NCI-H187 treated with DMSO at 0.1 percent for 48 hours (cell line): ENCODE measurements around the gene SLC35F3.

Experiments
- DNase-seq: peaks from one replicate; lab custom pipeline; 2025; lab: John Stamatoyannopoulos, UW

Gene SLC35F3

DNA sequence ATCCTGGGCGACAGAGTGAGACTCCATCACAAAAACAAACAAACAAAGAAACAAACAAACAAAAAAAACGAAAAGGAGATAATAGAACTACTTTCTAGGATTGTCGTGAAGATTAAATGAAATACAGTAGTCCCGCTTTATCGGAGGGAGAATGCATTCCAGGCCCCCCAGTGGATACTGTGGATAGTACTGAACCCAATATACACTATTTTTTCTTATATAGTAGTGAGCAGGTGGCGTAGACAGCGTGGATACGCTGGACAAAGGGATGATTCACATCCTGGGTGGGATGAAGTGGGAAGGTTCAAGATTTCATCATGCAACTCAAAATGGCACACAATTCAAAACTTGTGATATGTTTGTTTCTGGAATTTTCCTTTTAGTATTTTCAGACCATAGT lies 8.0 kb downstream of the SLC35F3 start:
- no peak for DNase-seq

DNA sequence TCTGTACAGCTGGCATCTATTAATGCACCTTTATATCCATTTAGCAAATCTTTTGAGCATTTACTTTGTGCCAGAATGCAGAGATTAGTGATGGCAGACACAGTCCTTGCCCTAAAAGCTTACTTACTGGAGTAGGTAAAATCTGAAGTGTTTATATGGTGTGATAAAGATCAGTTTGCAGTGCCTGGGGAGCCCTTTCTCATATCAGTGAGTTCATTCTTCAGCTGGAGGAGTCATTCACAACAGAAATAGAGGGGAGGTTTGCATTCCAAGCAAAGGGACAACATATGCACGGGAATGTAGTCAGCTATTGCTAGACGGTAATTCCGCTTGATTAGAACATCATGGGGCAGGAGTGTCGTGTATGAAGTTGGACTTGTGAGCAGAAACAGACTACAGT lies 8.4 kb downstream of the SLC35F3 start:
- DNase-seq = no peak

DNA sequence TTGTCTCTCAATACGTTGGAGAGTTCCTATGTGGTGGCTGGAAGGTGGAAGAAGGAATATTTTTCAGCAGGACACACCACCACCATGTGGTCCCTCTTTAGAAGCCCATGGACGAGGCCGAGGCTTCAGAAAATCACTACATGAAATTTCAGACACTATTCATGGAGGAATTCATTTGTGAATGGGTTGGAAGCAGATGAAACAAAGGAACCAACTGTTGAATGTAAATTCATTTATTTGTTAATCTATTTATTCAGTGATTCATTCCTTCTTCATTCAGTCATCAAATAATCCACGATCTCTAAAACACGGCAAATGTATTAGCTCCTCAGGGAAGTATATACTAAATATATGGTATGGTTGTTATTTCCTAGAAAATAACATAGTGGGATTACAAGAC lies 12.2 kb downstream of the SLC35F3 start:
- no peak for DNase-seq

GRCh38 chr1:233919786-233920185 lies 15.3 kb downstream of the SLC35F3 start:
- DNase-seq = no peak

DNA sequence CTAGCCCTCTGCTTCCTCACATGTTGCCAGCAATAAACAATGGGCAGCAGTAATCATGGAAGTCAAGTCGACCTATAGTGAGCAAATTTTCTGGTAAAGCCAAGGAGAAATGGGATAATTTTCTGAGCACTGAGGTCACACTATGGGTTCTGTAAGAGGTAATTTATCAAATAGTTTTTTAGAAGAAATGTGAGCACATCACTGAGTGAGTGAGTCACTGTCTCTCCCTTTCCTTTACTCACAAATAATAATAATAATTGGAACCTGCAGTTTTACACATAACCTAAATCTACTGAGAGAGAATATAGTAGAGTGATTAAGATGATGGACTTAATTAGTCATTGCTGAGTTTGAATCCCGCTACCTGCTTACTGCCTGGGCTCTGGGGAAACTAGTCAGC lies 23.6 kb downstream of the SLC35F3 start:
- no peak for DNase-seq

GRCh38 chr1:233933339-233933738 lies 28.9 kb downstream of the SLC35F3 start:
- DNase-seq = no peak

DNA sequence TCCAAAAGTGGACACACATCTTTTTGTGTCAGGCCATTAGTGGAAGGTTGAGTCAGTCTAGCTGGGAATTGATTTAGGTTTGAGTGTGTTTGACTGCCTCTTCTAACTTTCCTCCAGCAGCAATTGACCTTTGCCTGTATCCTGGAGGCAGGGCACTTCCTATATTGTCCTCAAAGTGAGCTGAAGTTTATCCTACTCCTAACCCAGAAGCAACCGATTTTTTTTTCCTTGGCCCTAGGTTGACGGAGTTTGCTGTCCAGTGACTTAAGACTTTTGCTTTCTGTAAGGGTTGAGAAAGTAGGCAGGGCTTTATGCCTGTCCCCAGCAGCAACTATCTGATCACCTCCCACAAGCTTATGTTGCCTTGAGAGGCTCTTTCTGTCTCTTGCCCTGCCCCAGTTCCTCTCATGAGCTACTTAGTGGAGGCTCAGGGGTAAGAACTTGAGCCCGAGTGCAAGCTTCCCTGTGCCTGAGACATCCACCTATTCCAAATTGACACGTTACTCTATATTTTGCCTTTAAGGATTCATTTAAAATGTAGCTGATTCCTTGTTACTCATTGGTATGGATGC lies 30.9 kb downstream of the SLC35F3 start:
- DNase-seq = no peak

DNA sequence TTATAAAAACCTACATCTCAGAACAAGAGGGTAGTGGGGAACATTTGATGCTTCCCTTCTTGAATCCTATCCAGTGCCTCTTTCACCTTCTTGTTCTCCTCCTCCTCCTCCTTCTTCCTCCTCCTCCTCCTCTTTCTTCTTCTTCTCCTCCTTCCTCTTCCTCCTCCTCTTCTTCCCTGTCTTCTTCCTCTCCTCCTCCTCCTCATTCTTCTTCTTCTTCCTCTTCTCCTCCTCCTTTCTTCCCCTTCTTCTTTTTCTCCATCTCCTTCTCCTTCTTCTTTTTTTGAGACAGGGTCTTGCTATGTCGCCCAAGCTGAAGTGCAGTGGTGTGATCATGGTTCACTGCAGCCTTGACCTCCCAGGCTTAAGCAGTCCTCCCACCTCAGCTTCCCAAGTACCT lies 31.9 kb downstream of the SLC35F3 start:
- no peak for DNase-seq

- DNase-seq = no peak
Observed at GRCh38 chr1:233936842-233937241, 32.4 kb downstream of the SLC35F3 start.

DNA sequence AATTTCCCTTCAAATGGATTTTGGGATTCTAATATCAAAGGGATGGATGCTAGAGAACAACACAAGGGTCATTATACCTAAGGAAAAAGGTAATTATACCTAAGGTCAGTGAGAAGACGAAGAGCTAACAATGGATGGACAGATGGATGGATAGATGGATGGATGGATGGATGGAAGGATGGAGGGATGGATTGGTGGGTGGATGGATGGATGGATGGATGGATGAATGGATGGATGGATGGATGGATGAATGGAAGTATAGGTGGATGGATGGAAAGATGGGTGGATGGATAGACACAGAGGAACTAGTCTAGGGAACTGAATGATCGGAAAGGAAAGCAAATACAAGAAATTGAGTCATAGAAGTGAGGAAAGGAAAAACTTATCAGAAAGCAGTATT lies 34.0 kb downstream of the SLC35F3 start:
- no peak for DNase-seq

GRCh38 chr1:233939451-233939850 lies 35.0 kb downstream of the SLC35F3 start:
- no peak for DNase-seq

- DNase-seq = no peak
Observed at GRCh38 chr1:233940908-233941307, 36.4 kb downstream of the SLC35F3 start.

DNA sequence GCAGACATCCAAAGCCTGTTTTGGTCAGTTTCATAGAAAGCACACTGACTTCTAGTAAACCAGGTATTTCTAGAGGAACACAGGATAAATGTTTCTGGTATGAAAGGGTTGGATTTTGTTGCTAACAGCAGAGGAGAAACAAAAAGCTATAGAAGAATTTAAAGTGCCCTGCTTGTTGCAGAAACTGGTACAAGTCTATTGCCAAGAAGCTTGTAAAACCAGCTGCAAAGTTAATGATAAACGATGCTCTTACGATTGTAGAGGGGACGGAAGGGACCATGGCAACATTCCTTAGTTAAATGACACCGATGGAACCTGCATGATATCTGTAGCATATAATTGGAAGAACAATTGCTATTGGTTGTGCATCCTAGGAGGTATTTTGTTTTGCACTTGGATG lies 40.1 kb downstream of the SLC35F3 start:
- no peak for DNase-seq

DNA sequence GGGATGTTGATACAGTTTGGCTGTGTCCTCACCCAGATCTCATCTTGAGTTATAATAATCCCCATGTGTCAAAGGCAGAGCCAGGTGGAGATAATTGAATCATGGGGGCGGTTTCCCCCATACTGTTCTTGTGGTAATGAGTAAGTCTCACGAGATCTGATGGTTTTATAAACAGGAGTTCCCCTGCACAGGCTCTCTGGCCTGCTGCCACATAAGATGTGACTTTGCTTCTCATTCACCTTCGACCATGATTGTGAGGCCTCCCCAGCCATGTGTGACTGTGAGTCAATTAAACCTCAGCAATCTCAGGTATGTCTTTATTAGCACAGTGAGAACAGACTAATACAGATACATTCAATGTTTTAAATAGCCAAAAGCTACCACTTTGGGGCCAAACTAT lies 41.1 kb downstream of the SLC35F3 start:
- no peak for DNase-seq

DNA sequence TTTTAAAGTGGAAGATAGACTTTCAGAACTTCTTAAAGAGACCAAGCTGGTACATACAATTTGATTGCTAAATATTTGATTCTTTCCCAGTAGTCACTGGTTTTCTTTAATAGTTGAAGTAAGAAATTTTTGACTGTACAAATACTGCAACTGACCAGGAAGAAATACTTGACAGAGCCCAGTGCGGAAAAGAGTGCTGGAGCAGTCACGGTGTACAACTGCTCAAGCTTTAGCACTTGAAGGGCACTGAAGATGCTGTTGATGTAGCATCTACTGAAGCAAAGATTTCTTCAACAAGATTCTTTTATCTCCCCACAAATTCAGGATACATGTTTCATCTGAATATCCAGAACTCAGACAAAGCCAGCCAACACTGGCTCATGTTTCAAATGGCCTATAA lies 41.5 kb downstream of the SLC35F3 start:
- no peak for DNase-seq

DNA sequence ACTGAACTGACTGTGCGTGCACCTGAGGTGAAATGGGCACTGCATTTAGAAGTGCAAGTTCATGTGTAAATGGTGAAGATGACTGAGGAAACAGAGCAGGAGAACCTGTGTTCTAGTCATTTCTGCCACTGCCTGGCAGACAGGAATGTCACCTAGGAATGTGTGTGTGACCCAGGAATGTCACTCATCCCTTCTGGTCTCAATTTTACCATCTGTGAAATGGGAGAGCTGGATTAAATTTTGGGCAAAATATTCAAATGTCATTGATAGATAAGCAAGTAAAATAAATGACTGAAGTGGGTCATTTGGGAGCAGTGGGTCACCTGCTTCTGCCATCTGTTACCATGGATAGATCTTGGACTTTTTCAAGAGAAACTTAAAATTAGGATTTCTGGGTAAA lies 42.2 kb downstream of the SLC35F3 start:
- DNase-seq = no peak

DNA sequence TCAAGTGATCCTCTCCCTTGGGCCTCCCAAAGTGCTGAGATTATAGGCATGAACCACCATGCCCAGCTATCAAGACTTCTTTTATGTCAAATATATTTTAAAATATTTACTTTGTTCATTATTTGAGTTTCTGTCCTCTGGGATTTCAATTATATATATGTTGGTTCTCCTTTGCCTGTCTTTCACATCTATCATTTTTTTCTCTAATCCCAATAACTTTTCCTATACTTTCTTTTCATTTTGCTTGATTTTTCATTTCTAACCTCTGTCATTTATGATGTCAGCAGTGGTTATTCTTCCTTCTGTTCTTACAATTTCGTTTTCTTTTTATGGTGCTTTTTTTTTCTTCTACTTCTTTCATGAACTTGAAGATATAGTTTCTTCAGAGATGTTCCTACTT lies 47.3 kb downstream of the SLC35F3 start:
- no peak for DNase-seq

- DNase-seq = no peak
Observed at GRCh38 chr1:233957691-233958090, 53.2 kb downstream of the SLC35F3 start.

GRCh38 chr1:233959102-233959501 lies 54.6 kb downstream of the SLC35F3 start:
- no peak for DNase-seq

- no peak for DNase-seq
Observed at GRCh38 chr1:233959971-233960370, 55.5 kb downstream of the SLC35F3 start.

DNA sequence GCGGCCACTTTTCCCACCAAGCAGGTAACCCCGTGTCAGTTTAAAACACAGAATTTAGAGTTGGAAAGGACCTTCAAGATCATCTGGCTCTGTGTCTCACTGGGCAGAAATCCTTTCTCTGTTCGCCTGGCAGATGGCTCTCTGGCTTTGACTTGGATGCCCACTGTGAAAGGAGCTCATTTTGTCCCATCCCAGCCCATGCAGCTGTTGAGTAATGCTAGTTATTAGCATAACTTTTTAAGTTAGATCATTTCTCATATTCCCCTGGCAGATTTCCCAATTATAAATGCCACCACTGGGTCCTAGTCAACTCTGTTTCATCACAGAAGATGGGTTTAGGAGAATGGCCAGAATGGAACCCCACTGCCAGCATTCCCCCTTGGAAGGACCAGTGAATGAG lies 55.9 kb downstream of the SLC35F3 start:
- no peak for DNase-seq

DNA sequence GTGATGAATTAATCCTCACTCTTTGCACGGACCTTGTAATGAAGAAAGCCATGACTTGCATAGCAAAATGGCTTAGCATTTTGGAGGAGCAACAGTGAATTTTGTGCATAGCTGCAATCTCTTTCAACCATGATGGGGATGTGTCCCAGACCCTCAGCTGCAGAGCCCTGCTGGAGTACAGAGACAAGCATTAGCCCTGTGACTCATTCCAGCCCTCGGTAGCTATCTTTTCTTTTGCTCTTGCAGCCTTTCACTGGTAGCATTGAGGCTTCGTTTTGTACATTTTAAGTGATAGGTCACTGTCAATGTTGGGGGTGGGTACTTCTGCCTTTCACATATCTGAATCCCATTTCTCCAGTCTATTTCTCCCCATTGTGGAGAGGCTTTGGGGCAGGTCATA lies 58.4 kb downstream of the SLC35F3 start:
- no peak for DNase-seq

DNA sequence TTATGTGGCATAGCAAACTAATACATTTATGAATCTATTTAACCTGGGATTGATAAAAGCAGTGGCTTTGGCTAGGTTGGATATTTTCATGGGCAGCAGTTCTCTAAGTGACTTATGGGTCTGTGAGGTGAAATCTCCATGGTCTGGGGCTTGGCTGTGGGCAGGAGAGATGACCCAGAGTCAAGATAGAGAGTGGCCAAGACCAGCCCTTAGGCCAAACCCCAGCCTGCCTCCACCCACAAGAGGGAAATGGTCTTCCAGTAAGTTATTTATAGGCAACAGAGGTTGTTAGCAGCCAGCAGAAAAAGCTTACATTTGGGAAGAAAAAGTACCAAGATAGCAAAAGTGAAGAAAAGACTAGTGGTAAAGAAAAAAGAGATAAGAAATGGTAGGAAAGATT lies 61.4 kb downstream of the SLC35F3 start:
- no peak for DNase-seq

DNA sequence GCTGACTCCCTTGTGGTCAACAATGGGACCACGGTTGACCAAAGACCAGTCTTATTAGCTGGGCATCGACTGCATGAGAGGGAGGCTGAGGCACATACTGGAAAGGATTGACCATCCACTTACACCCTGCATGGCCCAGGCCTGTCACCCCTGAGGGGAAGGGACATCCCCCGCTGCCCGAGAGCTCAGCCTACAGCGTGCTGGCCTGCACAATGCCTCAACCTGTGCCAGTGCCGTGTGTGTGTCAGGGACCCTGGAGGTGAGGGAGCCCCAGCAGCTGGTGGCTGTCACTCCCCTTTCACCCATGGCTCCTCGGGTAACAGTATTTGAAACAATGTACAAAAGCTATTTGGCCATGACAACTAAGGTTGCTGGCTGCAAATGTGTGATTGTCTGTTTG lies 67.3 kb downstream of the SLC35F3 start:
- DNase-seq = no peak

DNA sequence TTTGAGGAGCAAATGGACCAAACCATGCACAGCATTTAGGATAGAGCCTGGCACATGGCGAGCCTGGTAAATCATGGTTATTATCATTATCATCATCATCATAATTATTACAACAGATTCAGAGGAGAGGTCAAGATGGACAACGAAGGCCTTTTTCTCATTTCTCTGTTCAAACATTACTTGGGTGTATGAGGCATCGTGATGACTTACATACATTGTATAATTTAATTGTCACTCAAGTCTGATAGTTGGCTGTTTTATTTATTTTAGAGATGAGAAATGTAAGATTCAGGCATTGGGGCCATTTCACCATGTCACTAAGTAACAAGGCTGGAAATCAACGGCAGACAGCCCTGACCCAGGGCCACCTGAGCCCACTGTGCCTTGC lies 68.1 kb downstream of the SLC35F3 start:
- DNase-seq = no peak
